ENCODE data around the gene CBY1. TPM values are rescaled to one million over a fixed set of nuclear protein-coding genes. Genes with fewer than 3 reads are reported as not detected.

Gene CBY1
- total and polyA plus RNA-seq, 8 donors = 1.8 to 43.6 (median 27.6) TPM

- Histone ChIP-seq H3K4me1 (peaks cover 52 to 76% (median 67%) of the 10 kb centered on the region in 4 donors), H3K9me3 (no peaks in the 10 kb centered on the region), H3K27me3 (no peaks in the 10 kb centered on the region), H3K4me3 (peak overlapping the region in 2 of 4 donors; percentile 59 to 66), H3K36me3 (peaks cover 0 to 25% (median 20%) of the 10 kb centered on the region in 4 donors), H3K27ac (peak overlapping the region; percentile 85 to 99 (median 98))
- WGBS, 5 donors = 18 to 30% (median 23%) methylated on average over 3 of the region's 3 CpGs
- intact Hi-C loops (cut with DNase I; ENCODE audit: low total_unique reads) = no loop called here
- TF ChIP-seq POLR2AphosphoS5 (IDR thresholded peaks at IDR 0.05) (peak in 2 of 3 donors; percentile 24 to 69), EP300 (IDR thresholded peaks at IDR 0.05) (no peak)
- peak; percentile 70 to 83 for DNase-seq
These were observed 40.4 kb downstream of the CBY1 start for GRCh38 chr22:38696606-38697424.

DNA sequence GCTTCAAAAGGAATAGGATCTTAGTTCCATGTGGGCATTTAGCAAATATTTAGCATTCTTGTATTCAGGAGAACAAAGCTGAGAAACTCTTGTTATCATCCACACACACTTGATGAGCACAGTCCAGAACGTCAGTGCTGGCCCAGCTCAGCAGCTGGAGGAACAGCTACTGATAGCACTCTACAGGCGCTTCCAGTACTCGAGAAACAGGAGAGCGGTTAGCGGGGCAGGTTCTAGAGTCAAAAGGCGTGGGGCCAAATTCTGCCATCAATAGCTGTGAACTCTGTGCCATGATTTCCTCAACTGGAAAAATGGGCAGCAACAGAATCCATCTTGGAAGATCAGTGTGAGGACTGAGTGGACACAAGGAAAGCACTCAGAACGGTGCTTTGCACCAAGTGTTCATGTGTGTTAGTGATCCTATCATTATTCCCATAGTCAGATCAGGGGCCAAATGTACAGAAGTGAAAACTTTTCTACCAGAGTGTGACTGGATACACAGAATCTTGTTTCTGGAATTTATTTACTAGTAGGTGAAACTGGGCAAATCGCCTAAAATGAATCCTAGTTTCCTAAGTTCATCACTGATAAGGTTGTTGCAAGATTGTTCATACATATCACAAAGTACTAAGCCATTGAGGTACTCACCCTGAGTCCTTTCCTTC is 41.1 kb downstream of the CBY1 start:
- intact Hi-C loops (cut with DNase I; ENCODE audit: low total_unique reads) = no loop called here
- peak; percentile 38 to 52 for DNase-seq
- WGBS, 5 donors = 28 to 42% (median 34%) methylated on average over 8 of the region's 8 CpGs

GRCh38 chr22:38698407-38699094 is 42.1 kb downstream of the CBY1 start:
- Histone ChIP-seq H3K4me3 (peak overlapping the region in 3 of 4 donors; percentile 59 to 85 (median 66)), H3K27ac (peak overlapping the region; percentile 87 to 99 (median 98)), H3K9me3 (no peaks in the 10 kb centered on the region), H3K27me3 (no peaks in the 10 kb centered on the region), H3K4me1 (peaks cover 54 to 73% (median 65%) of the 10 kb centered on the region in 4 donors), H3K36me3 (peaks cover 0 to 10% (median 9%) of the 10 kb centered on the region in 4 donors)
- TF ChIP-seq, protein P1, sequence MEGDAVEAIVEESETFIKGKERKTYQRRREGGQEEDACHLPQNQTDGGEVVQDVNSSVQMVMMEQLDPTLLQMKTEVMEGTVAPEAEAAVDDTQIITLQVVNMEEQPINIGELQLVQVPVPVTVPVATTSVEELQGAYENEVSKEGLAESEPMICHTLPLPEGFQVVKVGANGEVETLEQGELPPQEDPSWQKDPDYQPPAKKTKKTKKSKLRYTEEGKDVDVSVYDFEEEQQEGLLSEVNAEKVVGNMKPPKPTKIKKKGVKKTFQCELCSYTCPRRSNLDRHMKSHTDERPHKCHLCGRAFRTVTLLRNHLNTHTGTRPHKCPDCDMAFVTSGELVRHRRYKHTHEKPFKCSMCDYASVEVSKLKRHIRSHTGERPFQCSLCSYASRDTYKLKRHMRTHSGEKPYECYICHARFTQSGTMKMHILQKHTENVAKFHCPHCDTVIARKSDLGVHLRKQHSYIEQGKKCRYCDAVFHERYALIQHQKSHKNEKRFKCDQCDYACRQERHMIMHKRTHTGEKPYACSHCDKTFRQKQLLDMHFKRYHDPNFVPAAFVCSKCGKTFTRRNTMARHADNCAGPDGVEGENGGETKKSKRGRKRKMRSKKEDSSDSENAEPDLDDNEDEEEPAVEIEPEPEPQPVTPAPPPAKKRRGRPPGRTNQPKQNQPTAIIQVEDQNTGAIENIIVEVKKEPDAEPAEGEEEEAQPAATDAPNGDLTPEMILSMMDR (IDR thresholded peaks at IDR 0.05) = no peak
- no peak for TF ChIP-seq POLR2AphosphoS5 (IDR thresholded peaks at IDR 0.05)
- TF ChIP-seq POLR2A (IDR thresholded peaks at IDR 0.05) = no peak
- no peak for TF ChIP-seq EP300 (IDR thresholded peaks at IDR 0.05)
- intact Hi-C loops (cut with DNase I; ENCODE audit: low total_unique reads) = no loop called here
- 80 to 85% (median 83%) methylated on average over 13 of the region's 13 CpGs for WGBS, 5 donors
- DNase-seq = no peak

More for the DNA sequence above, 41.1 kb downstream of the CBY1 start:
- Histone ChIP-seq H3K36me3 (peaks cover 0 to 18% (median 14%) of the 10 kb centered on the region in 4 donors), H3K27me3 (no peaks in the 10 kb centered on the region), H3K9me3 (no peaks in the 10 kb centered on the region), H3K4me1 (peaks cover 54 to 78% (median 67%) of the 10 kb centered on the region in 4 donors), H3K27ac (peak overlapping the region; percentile 62 to 99 (median 98)), H3K4me3 (peak overlapping the region in 2 of 4 donors; percentile 59 to 66)
- TF ChIP-seq, protein P1 (IDR thresholded peaks at IDR 0.05) = no peak
- TF ChIP-seq EP300 (IDR thresholded peaks at IDR 0.05) (no peak), POLR2A (IDR thresholded peaks at IDR 0.05) (no peak)

DNA sequence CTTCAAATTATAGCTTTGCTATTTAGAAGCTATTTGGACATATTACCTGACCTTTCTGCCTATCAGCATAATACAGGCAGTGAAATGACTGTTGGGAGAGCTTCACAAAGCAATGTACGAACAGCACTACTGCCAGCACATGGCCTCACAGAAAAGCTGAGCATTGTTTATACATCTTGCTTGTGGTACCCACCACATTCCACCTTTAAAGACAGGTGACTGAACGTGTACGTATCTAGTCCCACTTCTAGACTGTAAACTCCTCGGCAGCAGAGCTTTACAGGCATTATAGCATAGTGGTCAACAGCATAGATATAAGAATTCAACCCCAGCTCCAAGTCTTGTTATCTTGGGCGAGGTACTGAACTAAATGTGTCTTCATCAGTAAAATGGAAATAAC is 42.7 kb downstream of the CBY1 start:
- Histone ChIP-seq H3K9me3 (no peaks in the 10 kb centered on the region), H3K4me3 (peak overlapping the region; percentile 59 to 85 (median 70)), H3K27me3 (no peaks in the 10 kb centered on the region), H3K36me3 (peaks cover 0 to 7% (median 5%) of the 10 kb centered on the region in 4 donors), H3K4me1 (peaks cover 54 to 68% (median 62%) of the 10 kb centered on the region in 4 donors), H3K27ac (peak overlapping the region; percentile 87 to 99 (median 98))
- TF ChIP-seq, protein P1 (IDR thresholded peaks at IDR 0.05) = no peak
- TF ChIP-seq POLR2A (IDR thresholded peaks at IDR 0.05) (no peak), POLR2AphosphoS5 (IDR thresholded peaks at IDR 0.05) (no peak), EP300 (IDR thresholded peaks at IDR 0.05) (no peak)
- WGBS, 5 donors = 17 to 34% (median 21%) methylated on average over 5 of the region's 5 CpGs
- intact Hi-C loops (cut with DNase I; ENCODE audit: low total_unique reads) = no loop called here
- peak in 1 of 2 donors; percentile 30 for DNase-seq
